PFSK-1 (cell line): Measurements from ENCODE around the gene VAT1L.

Experiments used
- POLR2AphosphoS5 ChIP-seq: IDR thresholded peaks from 2 replicates; pipeline ENCODE4 v1.6.1; 2012; ENCODE audit warnings: low read depth, mild to moderate bottlenecking, control low read depth, low read length, moderate library complexity
- REST ChIP-seq, 2 experiments: IDR thresholded peaks; 2 replicates each; pipeline versions ENCODE4 v1.6.1 to v1.8.0; 2011 to 2012; ENCODE audit warnings: low read depth in 2 of 2, low read length in 2 of 2, control low read depth in 1 of 2, inconsistent platforms in 1 of 2, mild to moderate bottlenecking in 1 of 2, moderate library complexity in 1 of 2; ENCODE audit not compliant: insufficient read depth in 1 of 2
- SIN3A ChIP-seq: IDR thresholded peaks from 2 replicates; pipeline ENCODE4 v1.6.1; 2012; ENCODE audit warnings: mild to moderate bottlenecking, low read length, moderate library complexity, borderline replicate concordance; ENCODE audit not compliant: insufficient read depth
- TAF1 ChIP-seq: IDR thresholded peaks from 2 replicates; pipeline ENCODE4 v1.6.1; 2012; ENCODE audit warnings: low read length, control low read depth, borderline replicate concordance; ENCODE audit not compliant: insufficient read depth

- TF ChIP-seq POLR2AphosphoS5 (no peak), TAF1 (no peak), REST (IDR thresholded peaks at IDR 0.05; ENCODE audit: insufficient read depth in 1 of 2, low read depth in 2 of 2, low read length in 2 of 2) (no peak), SIN3A (no peak)
These were observed 107.6 kb downstream of the VAT1L start for GRCh38 chr16:77895962-77896361.
